ENCODE measurements around the gene RHEB.

DNA sequence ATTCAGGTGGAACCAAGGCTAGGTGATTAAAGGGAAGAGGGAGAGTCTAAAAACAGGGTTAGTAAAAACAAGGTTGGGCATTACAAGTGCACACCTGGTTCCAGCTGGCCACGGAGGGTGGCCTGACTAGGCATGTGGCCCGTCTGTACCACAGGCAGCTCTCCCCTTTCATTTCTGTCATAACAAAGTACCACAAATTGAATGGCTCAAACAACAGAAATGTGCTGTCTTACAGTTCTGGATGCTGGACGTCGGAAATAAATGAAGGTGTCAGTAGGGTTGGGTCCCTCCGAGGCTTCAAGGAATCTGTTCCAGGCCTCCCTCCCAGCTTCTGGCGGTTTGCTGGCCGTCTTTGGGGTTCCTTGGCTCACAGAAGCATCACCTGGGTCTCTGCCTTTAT lies 96.5 kb downstream of the RHEB start:
- TF ChIP-seq, protein P1, sequence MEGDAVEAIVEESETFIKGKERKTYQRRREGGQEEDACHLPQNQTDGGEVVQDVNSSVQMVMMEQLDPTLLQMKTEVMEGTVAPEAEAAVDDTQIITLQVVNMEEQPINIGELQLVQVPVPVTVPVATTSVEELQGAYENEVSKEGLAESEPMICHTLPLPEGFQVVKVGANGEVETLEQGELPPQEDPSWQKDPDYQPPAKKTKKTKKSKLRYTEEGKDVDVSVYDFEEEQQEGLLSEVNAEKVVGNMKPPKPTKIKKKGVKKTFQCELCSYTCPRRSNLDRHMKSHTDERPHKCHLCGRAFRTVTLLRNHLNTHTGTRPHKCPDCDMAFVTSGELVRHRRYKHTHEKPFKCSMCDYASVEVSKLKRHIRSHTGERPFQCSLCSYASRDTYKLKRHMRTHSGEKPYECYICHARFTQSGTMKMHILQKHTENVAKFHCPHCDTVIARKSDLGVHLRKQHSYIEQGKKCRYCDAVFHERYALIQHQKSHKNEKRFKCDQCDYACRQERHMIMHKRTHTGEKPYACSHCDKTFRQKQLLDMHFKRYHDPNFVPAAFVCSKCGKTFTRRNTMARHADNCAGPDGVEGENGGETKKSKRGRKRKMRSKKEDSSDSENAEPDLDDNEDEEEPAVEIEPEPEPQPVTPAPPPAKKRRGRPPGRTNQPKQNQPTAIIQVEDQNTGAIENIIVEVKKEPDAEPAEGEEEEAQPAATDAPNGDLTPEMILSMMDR (IDR thresholded peaks at IDR 0.05; ENCODE audit: poor library complexity) = no peak
- no peak for TF ChIP-seq EZH2 (IDR thresholded peaks at IDR 0.05; ENCODE audit: borderline replicate concordance)

Measured in hepatocyte (in vitro differentiated cells).